Activated gamma-delta T cell (primary cell): ENCODE results near the gene THAP5.
A peak's percentile ranks its signal among the peaks of the same experiment; 100 is the strongest.
"Not testable (repeated sequence)": the region's sequence is repeated elsewhere in the genome, so short reads cannot be mapped to it uniquely, and the experiment has no call there.

ENCODE experiments used
- DNase-seq: peaks from one replicate; lab custom pipeline; 2025; lab: John Stamatoyannopoulos, UW

The THAP5 gene

DNA sequence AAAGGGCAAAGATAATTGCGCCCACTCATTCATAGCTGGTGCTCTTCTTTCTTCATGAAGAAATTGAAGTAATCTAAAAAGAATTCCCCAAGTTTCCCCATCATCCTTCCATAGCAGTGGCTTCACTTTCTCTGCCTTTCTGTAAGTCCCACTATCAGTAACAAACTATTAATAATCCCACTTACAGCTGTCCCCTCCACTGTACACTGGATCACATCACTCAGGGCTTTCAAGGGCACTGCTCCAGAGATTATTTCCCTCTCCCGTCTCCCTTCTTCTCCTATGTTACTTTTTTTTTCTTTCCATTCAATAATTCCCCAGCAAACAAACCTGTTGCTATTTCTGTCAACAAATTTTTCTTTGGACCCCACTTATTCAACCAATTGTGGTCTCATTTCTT is 16.3 kb upstream of the THAP5 start:
- no peak for DNase-seq

DNA sequence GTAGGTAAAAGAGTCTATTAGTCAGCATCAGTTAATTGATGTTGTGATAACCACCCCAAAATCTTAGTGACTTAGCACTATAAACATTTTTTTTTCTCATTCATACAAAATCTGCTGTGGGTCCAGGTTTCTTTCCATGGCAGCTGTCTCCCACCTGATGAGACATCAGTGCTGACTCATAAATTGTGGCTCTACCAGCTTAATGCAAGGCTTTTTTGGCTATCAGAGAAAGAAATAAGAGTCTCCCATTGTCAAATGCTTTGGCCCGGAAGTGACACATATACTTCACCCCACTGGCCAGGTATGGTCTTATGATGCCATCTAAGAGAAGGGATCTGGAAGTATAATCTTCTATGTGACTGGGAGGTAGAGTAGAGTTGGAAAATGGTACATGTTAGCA is 14.7 kb upstream of the THAP5 start:
- no peak for DNase-seq

DNA sequence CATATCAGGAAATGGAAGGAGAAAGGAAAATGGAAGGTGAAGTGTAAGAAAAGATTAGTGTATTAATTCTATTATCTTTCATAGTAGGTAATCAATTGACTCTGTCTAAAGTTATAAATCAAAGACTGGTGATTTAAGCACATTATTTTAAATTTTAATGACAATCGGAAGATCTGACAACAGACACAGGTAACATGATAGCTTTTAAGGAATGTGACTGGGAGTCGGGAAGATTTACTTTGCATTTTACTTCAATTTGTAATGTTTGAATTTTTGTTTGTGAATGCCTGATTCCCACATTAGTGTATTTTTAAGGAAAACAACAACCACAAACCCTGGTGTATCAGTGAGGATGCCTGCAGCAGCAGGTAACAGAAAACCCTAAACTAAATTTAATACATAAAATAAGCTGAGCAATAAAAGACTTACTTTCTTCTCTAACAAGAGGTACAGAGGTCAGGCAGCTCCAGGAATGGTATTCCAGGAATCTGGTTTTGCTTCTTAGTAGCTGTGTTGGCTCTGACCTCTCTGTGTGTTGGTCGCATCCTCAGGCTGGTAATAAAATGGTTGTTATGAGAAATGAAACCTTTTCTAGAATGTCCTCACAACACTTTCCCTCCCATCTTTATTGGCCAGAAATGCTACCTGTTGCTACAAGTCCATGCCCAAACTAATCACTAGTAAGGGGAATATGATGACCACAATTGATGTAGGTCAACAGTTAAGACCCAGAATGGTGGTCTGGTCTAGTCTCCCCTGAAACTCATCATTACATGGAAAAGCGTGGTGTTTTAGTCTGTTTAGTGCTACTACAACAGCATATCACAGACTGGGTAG is 12.4 kb upstream of the THAP5 start:
- no peak for DNase-seq

DNA sequence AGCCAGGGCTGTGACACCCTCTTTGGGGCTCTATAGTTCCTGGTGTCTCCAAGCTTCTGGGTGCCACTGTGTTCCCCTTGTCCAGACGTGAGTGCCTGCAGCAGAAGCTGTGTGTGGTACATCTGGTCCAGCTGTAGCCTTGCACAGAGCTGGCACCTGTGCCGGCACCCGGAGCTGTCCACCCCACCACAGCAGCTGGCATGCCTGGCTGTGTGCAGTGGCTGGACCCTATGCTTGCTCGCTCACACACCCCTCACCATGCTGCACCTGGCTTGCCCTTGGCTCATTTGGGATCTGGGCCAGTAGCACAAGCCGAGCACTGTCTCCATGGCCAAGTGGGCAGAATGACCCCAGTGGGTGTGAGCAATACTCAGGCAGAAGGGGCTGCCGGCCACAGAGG is 10.8 kb upstream of the THAP5 start:
- DNase-seq, result no peak

DNA sequence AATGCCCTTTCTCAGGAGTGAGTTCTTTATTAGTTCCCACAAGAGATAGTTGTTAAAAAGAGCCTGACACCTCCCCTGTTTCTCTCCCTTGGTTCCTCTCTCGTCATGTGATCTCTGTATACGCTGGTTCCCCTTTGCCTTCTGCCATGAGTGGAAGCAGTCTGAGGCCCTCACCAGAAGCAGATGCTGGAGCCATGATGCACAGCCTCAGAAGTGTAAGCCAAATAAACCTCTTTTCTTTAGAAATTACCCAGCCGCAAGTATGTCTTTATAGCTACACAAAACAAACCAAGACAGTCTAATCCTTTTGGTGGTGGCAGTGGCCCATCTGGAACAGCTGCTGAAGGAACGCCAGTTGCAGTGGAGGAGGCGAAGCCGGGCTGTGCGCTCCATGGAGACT is 9.4 kb upstream of the THAP5 start:
- DNase-seq, result no peak

DNA sequence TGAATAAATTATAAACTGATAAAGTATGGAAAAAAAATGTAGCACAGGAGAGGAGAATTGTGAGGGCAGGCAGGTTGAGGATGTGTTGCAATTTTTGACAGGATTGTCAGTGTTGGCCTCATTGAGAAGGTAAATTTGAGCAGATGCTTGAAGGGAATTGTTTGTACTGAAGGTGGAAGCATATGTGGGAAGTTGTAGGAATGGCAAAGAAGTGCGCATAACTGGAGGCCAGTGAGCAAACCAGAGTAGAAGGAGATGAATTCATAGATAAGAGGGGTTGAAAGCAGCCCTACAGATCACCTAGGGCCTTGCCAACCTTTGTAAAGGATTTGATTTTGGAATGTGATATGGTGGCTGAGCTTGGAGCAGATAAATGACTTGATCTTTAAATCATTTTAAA is 6.6 kb upstream of the THAP5 start:
- DNase-seq, result no peak

DNA sequence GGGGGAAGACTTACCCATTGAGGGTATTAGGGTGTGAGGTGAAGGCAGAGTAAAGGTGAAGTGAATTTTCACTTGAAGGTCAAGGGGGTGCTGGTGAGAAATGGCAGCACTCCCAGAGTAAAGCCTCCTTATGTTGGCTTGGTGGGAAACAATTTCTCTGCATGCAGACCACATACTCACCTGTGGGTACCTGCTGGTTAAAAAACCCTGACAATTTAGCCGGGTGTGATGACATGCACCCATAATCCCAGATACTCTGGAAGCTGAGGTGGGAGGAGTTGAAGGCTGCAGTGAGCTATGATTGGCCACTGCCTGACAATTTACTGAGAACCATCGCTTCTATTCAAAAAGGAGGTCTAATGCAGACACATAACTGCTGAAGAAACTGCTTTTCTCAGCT is 5.7 kb upstream of the THAP5 start:
- DNase-seq, result no peak

DNA sequence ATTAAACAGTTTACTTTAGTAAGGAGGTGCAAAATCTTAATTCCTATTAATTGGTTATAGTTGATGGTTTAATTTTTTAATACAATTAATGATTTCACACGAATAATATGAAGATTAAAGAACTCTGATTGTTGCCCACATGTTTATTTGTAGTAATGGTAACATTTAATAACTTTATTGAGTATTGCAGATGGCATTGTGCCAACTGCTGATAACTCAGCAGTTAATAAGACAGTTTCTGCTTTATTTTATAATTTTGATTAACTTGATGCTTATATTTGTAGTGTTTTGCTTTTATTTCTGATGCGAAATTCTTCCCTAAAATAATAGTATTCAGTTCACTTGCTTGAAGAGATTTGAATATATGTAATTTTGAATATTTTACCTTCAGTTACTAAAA is 3.0 kb upstream of the THAP5 start:
- DNase-seq, result no peak

DNA sequence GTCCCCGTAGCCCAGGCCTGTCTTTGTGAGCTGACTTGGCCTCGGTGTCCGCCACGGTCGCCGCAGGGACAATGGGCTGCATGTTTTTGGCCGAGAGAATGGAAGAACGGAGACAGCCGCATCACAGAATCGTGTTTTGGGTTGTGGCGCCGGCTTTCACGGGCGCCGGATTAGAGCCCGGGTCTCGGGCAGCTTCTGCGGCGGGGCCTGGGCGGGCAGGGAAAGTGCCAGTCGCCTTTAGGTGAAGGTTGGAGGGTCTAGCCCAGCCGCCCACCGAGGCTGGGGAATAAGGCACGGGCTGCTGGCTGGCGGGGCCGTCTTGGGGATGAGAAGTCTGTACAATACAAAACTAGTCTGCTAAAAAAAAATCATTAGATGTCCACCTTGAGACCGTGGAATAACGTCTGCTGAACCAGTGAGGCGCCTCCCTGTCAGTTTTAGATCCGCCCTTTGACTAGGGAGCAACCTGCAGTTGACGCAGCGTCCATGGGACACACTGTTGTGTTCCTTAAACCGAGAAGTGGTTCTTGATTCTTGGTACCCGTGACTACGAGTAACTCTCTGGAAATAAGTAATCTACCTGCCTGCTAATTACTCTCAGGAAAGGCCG is 745 bp upstream of the THAP5 start:
- DNase-seq, result peak; percentile 22

DNA sequence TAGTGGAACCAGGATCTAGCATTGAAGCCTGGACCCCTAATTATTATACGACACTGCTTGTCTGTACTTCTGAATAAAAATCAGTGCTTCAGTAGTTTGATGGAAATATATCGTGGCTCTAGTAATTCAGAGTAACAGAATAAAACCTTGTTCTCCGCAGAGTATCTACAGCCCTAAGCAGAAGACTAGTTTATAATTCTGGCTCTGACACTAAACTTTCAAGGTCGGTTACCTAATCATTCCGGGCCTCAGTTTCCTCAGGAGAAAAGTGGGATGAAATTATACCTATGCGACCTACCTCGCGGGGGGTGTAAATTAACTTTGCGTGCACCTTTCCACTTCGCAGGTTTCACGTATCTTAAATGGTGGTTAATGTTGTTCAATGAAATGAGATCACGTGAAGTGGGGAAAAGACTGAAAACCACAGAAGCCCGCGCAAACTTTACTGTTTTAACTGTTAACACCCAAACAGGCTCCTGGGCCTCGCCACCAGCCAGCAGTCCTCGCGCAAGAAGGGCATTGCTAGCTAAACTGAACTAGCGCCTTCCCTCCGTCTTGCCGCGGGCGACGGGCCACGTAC is 615 bp downstream of the THAP5 start:
- no peak for DNase-seq

DNA sequence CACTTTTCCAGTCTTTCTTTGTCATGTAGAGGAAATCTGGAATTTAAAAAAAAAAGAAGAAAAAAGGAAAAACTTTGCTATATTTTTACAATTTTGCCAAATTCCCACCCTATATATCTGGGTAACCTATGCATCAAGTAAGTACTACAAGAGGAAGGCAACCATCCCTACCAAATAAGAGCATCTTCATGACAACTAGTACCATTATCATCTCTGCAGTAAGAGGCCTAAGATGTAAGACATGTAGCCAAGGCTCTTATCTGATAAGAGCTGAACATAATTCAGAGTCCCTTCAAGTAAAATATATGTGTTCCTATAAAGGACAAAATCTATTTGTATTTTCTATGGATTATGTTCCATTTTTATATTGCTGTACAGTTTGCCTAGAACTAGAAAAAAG is 3.5 kb downstream of the THAP5 start:
- no peak for DNase-seq

DNA sequence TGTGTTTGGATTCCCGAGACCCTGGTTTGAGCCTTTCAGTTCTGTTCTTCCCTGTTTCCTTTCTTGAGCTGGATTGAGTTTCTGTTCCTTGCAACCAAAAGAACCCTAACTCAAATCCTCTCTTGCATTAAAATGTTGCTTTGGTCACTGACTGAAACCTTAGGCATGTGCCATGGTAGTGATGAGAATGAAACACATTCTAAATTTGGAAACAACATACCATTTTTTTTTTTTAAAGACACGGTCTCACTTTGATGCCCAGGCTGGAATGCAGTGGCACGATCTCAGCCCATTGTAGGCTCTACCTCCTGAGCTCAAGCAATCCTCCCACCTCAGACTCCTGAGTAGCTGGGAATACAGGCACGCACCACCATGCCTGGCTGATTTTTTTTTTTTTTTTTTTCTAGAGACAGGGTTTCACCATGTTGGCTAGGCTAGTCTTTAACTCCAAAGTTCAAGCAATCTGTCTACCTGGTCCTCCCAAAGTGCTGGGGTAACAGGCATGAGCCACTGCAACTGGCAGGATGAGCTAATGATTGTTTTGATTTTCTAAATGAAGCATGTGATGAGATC is 8.4 kb downstream of the THAP5 start:
- DNase-seq, result no peak

DNA sequence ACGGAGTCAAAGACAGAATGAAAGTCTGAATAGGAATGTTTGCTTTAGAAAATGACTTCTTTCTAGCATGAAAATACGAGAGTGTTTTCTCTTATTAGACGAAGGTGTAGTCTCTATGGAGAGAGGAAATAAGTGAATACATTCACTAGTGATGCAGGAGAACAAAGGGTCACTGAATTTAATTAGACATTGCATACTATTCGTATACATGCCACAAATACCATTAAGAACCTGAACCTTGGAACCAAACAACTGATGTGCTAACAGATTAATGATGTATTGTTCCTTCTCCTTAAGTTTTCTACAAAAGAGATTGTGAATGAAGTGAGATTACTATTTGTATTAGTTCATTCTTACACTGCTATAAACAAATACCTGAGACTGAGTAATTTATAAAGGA is 10.3 kb downstream of the THAP5 start:
- DNase-seq, result no peak

DNA sequence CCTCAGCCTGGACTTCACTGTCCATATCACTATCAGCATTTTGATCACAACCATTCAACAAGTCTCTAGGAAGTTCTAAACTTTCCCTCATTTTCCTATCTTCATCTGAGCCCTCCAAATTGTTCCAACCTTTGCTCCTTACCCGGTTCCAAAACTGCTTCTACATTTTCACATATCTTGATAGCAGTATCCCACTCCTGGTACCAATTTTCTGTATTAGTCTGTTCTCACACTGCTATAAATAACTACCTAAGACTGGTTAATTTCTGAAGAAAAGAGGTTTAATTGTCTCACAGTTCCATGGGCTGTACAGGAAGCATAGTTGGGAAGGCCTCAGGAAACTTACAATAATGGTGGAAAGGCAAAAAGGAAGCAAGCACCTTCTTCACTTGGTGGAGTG is 11.9 kb downstream of the THAP5 start:
- no peak for DNase-seq

DNA sequence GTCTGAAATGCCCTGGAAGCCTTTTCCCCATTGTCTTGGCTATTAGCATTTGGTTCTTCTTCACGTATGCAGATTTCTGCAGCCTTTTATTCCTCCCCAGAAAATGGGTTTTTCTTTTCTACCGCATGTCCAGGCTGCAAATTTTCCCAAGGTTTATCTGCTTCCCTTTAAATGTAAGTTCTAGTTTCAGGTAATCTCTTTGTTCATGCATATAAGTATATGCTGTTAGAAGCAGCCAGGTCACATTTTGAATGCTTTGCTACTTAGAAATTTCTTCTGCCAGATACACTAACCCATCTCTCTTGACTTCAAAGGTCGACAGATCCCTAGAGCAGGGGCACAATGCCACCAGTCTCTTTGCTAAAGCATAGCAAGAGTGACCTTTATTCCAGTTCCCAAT is 12.3 kb downstream of the THAP5 start:
- no peak for DNase-seq

DNA sequence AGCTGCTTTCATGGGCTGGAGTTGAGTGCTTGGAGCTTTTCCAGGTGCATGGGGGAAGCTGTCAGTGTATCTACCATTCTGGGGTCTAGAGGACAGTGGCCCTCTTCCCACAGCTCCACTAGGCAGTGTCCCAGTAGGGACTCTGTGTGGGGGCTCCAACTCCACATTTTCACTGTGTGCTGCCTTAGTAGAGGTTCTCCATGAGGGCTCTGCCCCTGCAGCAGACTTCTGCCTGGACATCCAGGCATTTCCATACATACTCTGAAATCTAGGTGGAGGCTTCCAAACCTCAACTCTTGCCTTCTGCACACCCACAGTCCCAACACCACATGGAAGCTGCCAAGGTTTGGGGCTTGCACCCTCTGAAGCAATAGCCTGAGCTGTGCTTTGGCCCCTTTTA is 12.8 kb downstream of the THAP5 start:
- not testable (repeated sequence) for DNase-seq

DNA sequence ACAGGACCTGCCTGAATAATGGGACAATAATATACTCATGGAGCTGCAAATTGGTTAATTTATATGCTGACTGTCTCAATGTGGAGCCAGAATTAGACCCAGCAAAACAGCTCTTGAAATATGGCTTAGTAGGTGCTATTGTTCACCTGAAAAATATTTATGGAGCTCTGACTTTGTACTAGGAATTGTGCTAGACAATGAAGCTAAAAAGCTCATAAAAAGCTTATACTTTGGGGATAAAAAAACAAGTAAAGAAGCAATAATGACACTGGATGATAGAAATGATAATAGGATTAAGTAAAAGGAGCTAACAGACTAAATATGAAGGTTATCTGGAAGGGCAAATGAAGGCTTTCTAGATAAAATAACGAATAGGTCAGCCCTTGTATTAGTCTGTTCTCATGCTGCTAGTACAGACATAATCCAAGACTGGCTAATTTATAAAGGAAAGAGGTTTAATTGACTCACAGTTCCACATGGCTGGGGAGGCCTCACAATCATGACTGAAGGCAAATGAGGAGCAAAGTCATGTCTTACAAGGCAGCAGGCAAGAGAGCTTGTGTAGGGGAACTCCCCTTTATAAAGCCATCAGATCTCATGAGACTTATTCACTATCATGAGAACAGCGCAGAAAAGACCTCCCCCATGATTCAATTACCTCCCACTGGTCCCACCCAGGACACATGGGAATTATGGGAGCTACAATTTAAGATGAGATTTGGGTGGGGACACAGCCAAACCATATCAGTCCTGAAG is 21.2 kb downstream of the THAP5 start:
- DNase-seq, result not testable (repeated sequence)

DNA sequence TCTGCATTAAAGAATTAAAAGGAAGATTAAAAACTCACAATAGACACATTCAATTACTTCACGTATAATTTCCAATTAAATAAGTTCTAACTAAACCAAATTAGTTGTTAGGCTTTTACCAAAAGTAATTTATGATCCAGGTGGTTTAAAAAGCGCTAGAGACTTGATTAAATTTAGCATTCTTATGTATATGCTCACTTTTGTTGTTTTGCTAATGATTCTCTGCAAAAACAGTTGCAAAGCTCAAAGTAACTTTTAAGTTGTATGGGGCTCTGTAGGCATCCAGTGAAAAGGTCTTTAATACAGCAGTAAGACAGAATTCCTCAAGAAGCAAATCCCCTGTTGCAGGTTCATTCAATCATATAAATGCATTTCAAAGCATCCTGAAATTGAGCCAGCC is 28.0 kb downstream of the THAP5 start:
- DNase-seq, result no peak

DNA sequence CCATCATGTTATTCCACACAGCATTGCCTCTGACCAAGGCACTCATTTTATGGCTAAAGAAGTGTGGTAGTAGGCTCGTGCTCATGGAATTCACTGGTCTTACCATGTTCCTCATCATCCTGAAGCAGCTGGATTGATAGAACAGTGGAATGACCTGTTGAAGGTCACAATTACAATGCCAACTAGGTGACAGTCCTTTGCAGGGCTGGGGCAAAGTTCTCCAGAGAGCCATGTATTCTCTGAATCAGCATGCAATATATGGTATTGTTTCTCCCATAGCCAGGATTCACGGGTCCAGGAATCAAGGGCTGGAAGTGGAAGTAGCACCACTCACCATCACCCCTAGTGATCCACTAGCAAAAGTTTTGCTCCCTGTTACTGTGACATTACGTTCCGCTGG is 30.8 kb downstream of the THAP5 start:
- DNase-seq, result not testable (repeated sequence)

DNA sequence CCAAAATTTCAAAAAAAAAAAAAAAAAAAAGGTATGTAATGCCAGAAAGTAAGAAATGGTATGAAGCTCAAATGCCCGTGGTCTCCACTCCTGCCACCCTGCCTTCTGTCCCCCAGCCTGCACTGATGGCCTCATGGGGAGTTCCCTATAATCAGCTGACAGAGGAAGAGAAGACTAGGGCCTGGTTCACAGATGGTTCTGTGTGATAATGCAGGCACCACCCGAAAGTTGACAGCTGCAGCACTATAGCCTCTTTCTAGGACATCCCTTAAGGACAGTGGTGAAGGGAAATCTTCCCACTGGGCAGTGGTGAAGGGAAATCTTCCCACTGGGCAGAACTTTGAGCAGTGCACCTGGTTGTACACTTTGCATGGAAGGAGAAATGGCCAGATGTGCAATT is 31.3 kb downstream of the THAP5 start:
- not testable (repeated sequence) for DNase-seq

DNA sequence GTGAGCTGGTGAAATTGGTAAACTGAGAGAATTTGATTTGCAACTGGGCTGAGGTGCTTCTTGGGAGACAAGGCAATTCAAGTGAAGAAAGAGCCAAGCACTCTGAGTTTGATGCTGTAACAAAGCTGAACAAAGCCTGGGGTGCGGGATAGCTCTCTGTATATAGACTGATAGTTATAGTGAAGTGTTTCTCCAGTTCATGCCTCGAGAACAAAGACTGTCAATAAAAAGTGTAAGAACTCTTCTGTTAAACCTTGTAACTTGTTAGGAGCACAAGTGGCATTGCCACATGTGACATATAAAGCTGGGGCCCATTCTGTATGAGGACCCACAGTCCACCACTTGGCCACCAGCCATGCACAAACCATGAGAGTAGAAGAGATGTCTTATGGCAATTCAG is 32.3 kb downstream of the THAP5 start:
- no peak for DNase-seq

DNA sequence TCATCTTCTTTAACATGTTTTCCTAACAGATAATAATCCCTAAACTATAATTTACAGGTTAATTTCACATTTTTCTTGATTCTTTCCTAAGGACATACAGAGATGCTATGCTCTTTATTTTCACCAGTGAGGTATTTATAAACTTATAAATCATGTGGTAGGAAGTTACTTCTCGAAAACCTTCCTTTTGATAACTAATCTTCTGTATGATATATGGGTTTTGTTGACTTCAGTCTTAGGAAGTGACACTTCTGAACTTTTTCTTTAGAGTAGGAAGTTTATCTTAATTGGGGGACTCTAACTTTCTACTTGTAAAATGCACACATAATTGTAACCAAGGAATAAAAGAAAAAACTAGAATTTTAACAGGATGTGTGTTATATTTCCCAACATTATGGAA is 33.8 kb downstream of the THAP5 start:
- DNase-seq, result no peak
